ENCODE measurements around the gene PRSS1. TPM values are rescaled to one million over a fixed set of nuclear protein-coding genes. Genes with fewer than 3 reads are reported as not detected.

The PRSS1 gene
- total RNA-seq, 6 experiments from 2014 or later, result not detected

DNA sequence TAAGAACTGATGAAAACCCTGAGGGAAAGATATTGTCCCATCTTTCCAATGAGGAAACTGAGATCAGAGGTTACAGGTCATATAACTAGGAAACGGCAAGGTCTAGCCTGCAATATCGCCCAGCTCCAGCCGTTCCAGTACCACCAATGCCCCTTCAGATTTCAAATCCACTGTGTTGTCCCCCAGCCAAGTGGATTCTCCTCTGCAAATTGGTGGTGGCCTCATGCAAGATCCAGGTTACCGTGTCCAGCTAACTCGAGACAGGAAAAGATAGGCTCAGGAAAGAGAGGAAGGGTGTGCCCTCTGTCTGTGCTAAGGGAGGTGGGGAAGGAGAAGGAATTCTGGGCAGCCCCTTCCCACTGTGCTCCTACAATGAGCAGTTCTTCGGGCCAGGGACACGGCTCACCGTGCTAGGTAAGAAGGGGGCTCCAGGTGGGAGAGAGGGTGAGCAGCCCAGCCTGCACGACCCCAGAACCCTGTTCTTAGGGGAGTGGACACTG is 46.8 kb downstream of the PRSS1 start:
- DNase-seq, result no peak
- Mint-ChIP-seq H3K4me3 (peak overlapping the region; percentile 36; the same call in 1 of the 2 replicates), H3K36me3 (ENCODE audit: low read depth) (no peaks in the 10 kb centered on the region), H3K9me3 (no peaks in the 10 kb centered on the region), H3K27me3 (ENCODE audit: insufficient read depth) (peaks cover 52% of the 10 kb centered on the region), H3K27ac (no peak overlapping the region), H3K4me1 (ENCODE audit: low read depth) (peaks cover 8% of the 10 kb centered on the region)
- TF ChIP-seq, protein P1, sequence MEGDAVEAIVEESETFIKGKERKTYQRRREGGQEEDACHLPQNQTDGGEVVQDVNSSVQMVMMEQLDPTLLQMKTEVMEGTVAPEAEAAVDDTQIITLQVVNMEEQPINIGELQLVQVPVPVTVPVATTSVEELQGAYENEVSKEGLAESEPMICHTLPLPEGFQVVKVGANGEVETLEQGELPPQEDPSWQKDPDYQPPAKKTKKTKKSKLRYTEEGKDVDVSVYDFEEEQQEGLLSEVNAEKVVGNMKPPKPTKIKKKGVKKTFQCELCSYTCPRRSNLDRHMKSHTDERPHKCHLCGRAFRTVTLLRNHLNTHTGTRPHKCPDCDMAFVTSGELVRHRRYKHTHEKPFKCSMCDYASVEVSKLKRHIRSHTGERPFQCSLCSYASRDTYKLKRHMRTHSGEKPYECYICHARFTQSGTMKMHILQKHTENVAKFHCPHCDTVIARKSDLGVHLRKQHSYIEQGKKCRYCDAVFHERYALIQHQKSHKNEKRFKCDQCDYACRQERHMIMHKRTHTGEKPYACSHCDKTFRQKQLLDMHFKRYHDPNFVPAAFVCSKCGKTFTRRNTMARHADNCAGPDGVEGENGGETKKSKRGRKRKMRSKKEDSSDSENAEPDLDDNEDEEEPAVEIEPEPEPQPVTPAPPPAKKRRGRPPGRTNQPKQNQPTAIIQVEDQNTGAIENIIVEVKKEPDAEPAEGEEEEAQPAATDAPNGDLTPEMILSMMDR (IDR thresholded peaks at IDR 0.05), result no peak

DNA sequence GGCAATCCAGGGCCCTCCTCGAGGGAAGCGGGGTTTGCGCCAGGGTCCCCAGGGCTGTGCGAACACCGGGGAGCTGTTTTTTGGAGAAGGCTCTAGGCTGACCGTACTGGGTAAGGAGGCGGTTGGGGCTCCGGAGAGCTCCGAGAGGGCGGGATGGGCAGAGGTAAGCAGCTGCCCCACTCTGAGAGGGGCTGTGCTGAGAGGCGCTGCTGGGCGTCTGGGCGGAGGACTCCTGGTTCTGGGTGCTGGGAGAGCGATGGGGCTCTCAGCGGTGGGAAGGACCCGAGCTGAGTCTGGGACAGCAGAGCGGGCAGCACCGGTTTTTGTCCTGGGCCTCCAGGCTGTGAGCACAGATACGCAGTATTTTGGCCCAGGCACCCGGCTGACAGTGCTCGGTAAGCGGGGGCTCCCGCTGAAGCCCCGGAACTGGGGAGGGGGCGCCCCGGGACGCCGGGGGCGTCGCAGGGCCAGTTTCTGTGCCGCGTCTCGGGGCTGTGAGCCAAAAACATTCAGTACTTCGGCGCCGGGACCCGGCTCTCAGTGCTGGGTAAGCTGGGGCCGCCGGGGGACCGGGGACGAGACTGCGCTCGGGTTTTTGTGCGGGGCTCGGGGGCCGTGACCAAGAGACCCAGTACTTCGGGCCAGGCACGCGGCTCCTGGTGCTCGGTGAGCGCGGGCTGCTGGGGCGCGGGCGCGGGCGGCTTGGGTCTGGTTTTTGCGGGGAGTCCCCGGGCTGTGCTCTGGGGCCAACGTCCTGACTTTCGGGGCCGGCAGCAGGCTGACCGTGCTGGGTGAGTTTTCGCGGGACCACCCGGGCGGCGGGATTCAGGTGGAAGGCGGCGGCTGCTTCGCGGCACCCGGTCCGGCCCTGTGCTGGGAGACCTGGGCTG is 47.5 kb downstream of the PRSS1 start:
- no peaks in the 10 kb centered on the region for H3K36me3 Mint-ChIP-seq (ENCODE audit: low read depth)
- H3K27me3 Mint-ChIP-seq (ENCODE audit: insufficient read depth), result peaks cover 52% of the 10 kb centered on the region
- H3K4me3 Mint-ChIP-seq, result peak overlapping the region; percentile 36; the same call in 1 of the 2 replicates

DNA sequence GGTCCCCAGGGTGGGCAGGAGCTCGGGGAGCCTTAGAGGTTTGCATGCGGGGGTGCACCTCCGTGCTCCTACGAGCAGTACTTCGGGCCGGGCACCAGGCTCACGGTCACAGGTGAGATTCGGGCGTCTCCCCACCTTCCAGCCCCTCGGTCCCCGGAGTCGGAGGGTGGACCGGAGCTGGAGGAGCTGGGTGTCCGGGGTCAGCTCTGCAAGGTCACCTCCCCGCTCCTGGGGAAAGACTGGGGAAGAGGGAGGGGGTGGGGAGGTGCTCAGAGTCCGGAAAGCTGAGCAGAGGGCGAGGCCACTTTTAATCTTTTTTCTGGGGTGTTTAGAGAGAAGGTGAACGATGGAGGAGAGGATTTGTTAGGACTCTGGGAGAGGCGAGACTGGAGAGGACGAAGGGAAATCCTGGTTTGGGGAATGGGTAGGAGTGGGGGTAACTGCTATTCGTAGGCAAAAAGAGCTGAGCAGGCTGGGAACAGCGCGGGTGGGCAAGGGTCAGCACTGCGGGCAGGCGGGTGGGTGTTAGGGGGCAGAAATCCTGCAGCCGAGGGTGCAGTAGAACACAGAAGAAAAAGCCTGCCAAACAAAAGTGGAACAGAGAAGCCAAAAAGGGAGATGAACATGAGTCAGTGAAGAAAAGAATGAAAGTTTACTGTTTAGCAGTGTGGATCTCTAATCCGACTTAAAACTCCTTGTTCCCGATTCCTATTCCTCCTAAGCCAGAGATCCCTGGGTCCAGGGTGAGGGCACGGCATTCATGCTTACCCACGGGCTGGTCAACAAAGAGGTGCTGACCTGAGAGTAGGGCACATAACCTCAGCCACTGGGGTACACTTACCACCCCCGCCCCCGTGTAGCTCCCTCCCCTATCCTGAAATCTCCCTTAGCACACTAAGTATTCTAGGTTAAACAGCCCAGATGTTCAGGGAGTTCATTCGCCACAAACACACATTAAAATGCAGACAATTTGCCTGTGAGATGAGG is 48.4 kb downstream of the PRSS1 start:
- Mint-ChIP-seq H3K4me1 (ENCODE audit: low read depth) (peaks cover 8% of the 10 kb centered on the region), H3K4me3 (peak overlapping the region; percentile 78), H3K9me3 (no peaks in the 10 kb centered on the region), H3K27ac (no peak overlapping the region; the same call in 1 of the 2 replicates), H3K27me3 (ENCODE audit: insufficient read depth) (peaks cover 48% of the 10 kb centered on the region), H3K36me3 (ENCODE audit: low read depth) (no peaks in the 10 kb centered on the region)
- TF ChIP-seq, protein P1 (IDR thresholded peaks at IDR 0.05), result no peak
- no peak for DNase-seq

More for the DNA sequence above, 47.5 kb downstream of the PRSS1 start:
- no peaks in the 10 kb centered on the region for H3K9me3 Mint-ChIP-seq
- no peak overlapping the region for H3K27ac Mint-ChIP-seq
- TF ChIP-seq, protein P1 (IDR thresholded peaks at IDR 0.05), result no peak
- H3K4me1 Mint-ChIP-seq (ENCODE audit: low read depth), result peaks cover 8% of the 10 kb centered on the region
- DNase-seq, result no peak

DNA sequence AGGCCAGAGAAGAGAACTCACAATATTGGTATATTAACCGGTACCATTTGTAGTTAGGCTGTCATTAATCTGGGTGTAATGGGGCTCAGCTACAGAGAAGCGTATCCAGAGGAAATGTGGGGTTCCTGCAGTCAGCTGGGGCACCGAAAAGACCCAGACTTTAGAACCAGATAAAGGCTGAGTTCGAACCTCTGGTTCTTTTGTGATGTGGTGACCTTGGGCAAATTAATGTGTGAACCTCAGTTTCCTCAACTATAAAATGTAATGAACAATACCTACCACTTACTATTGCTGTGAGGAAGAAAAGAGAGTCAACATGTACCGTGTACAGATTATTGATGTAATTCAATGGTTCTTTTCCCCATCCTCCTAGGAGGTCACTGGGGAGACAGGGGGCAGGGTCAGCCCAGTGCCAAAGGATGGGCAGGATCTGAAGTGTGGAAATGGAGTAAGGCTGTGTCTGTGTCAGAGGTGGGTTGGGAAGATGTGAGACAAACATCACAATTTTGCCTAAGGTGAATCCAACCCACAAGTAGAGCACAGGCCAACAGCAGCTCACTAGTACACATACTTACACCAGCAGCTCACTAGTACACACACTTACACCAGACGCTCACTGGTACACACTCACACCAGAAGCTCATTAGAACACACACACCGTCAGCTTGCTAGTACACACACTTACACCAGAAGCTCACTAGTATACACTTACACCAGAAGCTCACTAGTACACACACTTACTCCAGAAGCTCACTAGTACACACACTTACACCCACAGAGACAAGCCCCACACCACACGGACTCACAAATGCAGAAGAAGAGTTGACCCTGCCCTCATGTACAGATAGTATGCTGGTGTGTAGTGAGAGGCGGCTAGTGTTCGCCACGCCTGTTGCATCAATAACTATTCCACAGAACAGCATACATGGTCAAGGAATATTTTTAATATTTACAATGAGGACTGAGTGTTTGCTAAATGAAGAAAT is 49.5 kb downstream of the PRSS1 start:
- DNase-seq, result no peak
- Mint-ChIP-seq H3K4me1 (ENCODE audit: low read depth) (peaks cover 8% of the 10 kb centered on the region), H3K9me3 (no peaks in the 10 kb centered on the region), H3K4me3 (no peak overlapping the region), H3K27me3 (ENCODE audit: insufficient read depth) (peaks cover 53% of the 10 kb centered on the region), H3K27ac (no peak overlapping the region), H3K36me3 (ENCODE audit: low read depth) (no peaks in the 10 kb centered on the region)
- TF ChIP-seq, protein P1 (IDR thresholded peaks at IDR 0.05), result no peak
